GDM1 (cell line): ENCODE results near the gene GPR3.
"Not testable (repeated sequence)": the region's sequence is repeated elsewhere in the genome, so short reads cannot be mapped to it uniquely, and the experiment has no call there.

Source experiments
- DNase-seq: peaks from one replicate; lab custom pipeline; 2025; lab: John Stamatoyannopoulos, UW

Gene GPR3

DNA sequence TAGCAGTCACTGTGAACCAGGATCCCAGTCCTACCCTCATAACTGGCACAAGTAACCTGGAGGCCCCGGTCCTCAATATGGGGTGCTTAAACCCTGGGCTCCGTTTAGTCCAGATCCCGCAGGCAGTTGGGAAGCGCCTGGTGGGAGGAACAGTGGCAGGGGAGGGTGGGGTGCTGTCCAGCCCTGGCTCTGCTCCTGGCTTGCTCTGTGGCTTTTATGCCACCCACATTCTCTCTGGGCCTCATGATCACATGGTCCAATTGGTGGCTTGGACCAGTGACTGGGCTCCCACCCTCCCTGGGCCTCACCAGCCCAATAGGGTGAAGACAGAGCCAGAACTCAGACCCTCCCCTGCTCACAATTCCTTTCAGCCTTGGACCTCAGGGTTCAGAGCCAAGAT lies 12.2 kb upstream of the GPR3 start:
- no peak for DNase-seq

- DNase-seq = no peak
These were observed 11.4 kb upstream of the GPR3 start for GRCh38 chr1:27380766-27381733.

GRCh38 chr1:27381969-27382762 lies 10.3 kb upstream of the GPR3 start:
- DNase-seq = no peak

DNA sequence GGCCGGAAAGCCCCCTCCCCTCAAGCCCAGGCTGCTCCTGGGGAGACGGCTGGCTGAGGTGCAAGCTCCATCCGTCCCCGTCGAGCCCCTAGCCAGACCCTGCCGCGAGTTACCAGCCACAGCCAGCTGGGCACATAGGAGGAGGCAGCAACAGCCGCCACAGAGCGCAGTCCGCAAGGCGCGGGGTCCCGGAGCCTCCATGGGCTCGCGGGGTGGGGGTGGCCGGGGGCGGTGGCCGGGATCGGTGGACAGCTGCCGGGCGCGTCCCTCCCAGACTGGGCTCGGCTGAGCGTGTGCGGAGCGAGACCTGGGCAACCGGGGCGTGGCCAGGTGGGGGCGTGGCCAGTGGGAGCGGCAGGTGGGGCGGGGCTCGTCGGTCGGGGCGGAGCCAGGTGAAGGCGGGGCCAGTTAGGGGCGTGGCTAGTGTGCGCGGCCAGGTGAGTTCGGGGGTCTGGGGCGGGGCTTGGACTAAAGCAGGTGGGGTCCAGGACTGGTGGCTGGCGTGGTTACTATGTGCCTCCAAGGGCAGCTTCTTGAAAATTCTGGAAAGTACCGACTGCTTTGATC lies 9.3 kb upstream of the GPR3 start, which contains the start of gene CD164L2:
TSS of gene CD164L2 (minus strand) at position 295 of the 567 bp plus-strand sequence. CDS start at position 201, 94 bp downstream.
- DNase-seq = no peak

- DNase-seq = no peak
These were observed 8.8 kb upstream of the GPR3 start for GRCh38 chr1:27383661-27384060.

GRCh38 chr1:27384797-27385196 lies 7.6 kb upstream of the GPR3 start:
- not testable (repeated sequence) for DNase-seq

GRCh38 chr1:27388337-27389005 lies 4.0 kb upstream of the GPR3 start:
- DNase-seq = peak; percentile 15

GRCh38 chr1:27391511-27392095 lies 819 bp upstream of the GPR3 start:
- DNase-seq = no peak

DNA sequence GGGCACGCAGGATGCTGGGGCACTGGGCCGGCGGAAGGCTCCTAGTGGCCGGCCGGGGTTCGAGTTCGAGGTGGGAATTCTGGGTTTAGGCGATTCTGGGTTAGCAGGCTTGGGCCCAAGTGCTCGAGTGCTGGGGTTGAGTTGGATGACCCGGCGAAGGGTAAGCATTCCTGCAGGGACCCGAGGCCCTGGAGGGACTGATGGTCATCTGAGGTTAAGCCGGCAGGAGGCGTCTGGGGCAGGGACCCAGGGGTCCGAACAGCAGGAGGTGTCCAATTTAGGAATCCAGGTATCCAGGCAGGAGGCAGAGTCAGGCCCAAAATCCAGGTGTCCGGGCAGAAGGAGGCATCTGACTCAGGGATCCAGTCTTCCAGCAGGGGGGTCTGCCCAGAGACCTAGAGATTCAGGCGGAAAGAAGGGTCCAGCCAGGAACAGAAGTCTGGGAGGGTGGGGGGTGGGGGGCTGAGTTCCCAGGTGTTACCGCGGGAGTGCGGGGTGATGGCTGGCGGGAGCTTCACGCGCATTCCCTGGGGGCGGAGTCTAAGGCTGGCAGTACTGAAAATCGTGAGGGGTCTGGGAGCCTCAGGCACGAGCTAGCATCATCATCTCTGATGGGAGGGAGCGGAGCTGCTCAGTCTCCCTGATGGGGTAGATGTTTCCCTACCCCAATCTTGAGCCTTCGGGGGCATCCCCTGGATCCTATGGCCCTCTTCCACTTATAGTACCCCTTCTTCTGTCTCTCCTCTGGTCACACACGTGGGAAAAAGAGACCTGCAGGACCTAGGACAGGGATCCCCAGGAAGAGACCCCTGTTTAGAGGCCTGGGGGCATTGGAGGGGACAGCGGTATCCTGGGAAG lies 585 bp downstream of the GPR3 start:
- no peak for DNase-seq

- DNase-seq = no peak
These were observed 1.3 kb downstream of the GPR3 start for GRCh38 chr1:27393641-27394281.

DNA sequence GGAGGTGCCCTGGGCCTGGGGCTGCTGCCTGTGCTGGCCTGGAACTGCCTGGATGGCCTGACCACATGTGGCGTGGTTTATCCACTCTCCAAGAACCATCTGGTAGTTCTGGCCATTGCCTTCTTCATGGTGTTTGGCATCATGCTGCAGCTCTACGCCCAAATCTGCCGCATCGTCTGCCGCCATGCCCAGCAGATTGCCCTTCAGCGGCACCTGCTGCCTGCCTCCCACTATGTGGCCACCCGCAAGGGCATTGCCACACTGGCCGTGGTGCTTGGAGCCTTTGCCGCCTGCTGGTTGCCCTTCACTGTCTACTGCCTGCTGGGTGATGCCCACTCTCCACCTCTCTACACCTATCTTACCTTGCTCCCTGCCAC lies 1.8 kb downstream of the GPR3 start:
- no peak for DNase-seq

DNA sequence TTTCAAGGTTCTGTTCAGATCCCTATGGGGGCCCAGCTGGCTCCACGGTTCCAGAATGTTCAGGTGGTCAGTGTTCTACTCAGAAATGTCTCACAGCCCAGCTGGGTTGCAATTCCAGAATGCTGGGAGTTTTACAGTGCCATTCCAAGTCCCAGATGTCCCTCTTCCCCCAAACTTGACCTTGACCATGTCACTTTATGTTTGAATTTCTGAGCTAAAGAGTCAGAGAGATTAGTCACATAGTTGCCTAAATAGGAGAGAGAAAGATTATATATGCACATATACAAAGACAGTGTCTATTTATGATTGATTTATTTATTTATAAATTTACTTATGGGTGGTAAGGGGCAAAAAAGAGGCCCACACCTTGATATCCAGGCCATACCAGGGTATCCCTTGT lies 2.5 kb downstream of the GPR3 start:
- no peak for DNase-seq

GRCh38 chr1:27395441-27396195 lies 3.2 kb downstream of the GPR3 start:
- peak; percentile 52 for DNase-seq

- no peak for DNase-seq
These were observed 4.7 kb downstream of the GPR3 start for GRCh38 chr1:27397110-27397509.

GRCh38 chr1:27397749-27398148 lies 5.3 kb downstream of the GPR3 start:
- DNase-seq = no peak

- DNase-seq = no peak
These were observed 6.2 kb downstream of the GPR3 start for GRCh38 chr1:27398405-27399149.

DNA sequence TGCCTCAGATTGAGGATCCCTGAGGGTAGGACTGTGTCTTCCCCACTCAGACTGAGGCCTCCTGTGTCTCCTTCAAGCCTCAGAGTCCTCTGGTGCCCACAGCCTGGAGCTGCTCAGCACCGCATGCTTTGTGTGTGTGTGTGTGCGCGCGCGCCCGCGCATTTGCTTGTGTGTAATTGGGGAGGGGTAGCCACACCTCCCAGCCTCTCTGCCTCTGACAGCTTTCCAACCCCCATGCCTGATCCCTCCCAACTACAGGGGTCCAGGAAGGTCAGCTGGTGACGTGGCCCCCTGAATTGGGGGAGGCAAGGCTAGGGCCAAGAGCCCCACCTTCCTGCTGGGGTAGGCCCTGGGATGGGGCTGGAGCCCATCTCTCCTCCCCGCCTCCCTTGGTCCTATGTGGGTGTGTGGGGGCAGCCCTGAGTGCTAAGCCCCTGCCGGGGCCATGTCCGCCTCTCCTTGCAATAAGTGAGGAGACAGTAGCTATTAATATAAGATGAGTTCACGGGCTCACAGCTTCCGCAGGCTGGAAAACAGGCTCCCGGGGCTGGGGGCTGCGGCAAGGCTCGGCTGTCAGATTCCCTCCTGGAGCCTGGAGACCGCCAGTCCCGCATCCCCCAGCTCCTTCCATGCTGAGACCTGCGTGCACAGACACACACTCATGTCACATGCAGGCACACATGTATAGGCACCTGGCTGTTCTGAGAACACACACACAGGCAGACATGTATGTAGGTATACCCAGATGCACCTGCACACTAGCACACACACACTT lies 7.0 kb downstream of the GPR3 start:
- DNase-seq = no peak
